H9 (cell line): ENCODE results near the gene LRRC36. TPM values are rescaled to one million over a fixed set of nuclear protein-coding genes. Genes with fewer than 3 reads are reported as not detected.
"Not testable (repeated sequence)": the region's sequence is repeated elsewhere in the genome, so short reads cannot be mapped to it uniquely, and the experiment has no call there.

Experiments used
- DNase-seq: peaks from one replicate; pipeline ENCODE4 v3.0.0-alpha.2; 2017
- H2AFZ ChIP-seq: one replicate; pipeline ENCODE4 v1.6.1; 2013; ENCODE audit warnings: mild to moderate bottlenecking, low read length, control low read depth, moderate library complexity
- H2AK5ac ChIP-seq: 2 replicates; pipeline ENCODE4 v1.6.1; 2013; ENCODE audit warnings: low read length, control low read depth, mixed read lengths; ENCODE audit not compliant: insufficient read length
- H2BK120ac ChIP-seq: one replicate; pipeline ENCODE4 v1.6.1; 2013; ENCODE audit warnings: low read depth, mild to moderate bottlenecking, low read length, control low read depth, inconsistent platforms; ENCODE audit not compliant: poor library complexity, severe bottlenecking
- H2BK12ac ChIP-seq: 2 replicates; pipeline ENCODE4 v1.6.1; 2013; ENCODE audit warnings: low read length, control low read depth, mixed read lengths, low read depth; ENCODE audit not compliant: insufficient read length
- H2BK15ac ChIP-seq: 2 replicates; pipeline ENCODE4 v1.6.1; 2013; ENCODE audit warnings: low read depth, low read length, control low read depth
- H2BK20ac ChIP-seq: one replicate; pipeline ENCODE4 v1.6.1; 2013; ENCODE audit warnings: low read depth, mild to moderate bottlenecking, low read length, control low read depth, inconsistent platforms; ENCODE audit not compliant: poor library complexity, severe bottlenecking
- H2BK5ac ChIP-seq: 2 replicates; pipeline ENCODE4 v1.6.1; 2013; ENCODE audit warnings: low read length, control low read depth, mixed read lengths; ENCODE audit not compliant: insufficient read length
- H3K14ac ChIP-seq: 2 replicates; pipeline ENCODE4 v1.6.1; 2013; ENCODE audit warnings: low read length, control low read depth; ENCODE audit not compliant: insufficient read depth
- H3K18ac ChIP-seq: 2 replicates; pipeline ENCODE4 v1.6.1; 2013; ENCODE audit warnings: low read depth, mild to moderate bottlenecking, mixed read lengths, low read length, control low read depth; ENCODE audit not compliant: insufficient read length
- H3K23ac ChIP-seq: 2 replicates; pipeline ENCODE4 v1.6.1; 2013; ENCODE audit warnings: low read length, control low read depth, mixed read lengths, low read depth; ENCODE audit not compliant: insufficient read length
- H3K23me2 ChIP-seq: 2 replicates; pipeline ENCODE4 v1.6.1; 2013; ENCODE audit warnings: low read depth, mild to moderate bottlenecking, mixed read lengths, low read length, control low read depth; ENCODE audit not compliant: insufficient read length, poor library complexity, severe bottlenecking
- H3K27ac ChIP-seq: 2 replicates; pipeline ENCODE4 v1.5.1; 2013; ENCODE audit warnings: low read length, control low read depth, mixed read lengths, low read depth; ENCODE audit not compliant: insufficient read length
- H3K27me3 ChIP-seq: 2 replicates; pipeline ENCODE4 v1.6.1; 2013; ENCODE audit warnings: low read length, control low read depth, inconsistent platforms; ENCODE audit not compliant: insufficient read depth
- H3K4ac ChIP-seq: 2 replicates; pipeline ENCODE4 v1.6.1; 2013; ENCODE audit warnings: low read depth, mild to moderate bottlenecking, control low read depth, inconsistent platforms, low read length, moderate library complexity
- H3K4me1 ChIP-seq: 2 replicates; pipeline ENCODE4 v1.6.1; 2013; ENCODE audit warnings: low read length, control low read depth, inconsistent platforms; ENCODE audit not compliant: insufficient read depth
- H3K4me2 ChIP-seq: 2 replicates; pipeline ENCODE4 v1.6.1; 2013; ENCODE audit warnings: low read length, control low read depth, mixed read lengths; ENCODE audit not compliant: insufficient read length, insufficient read depth
- H3K56ac ChIP-seq: 2 replicates; pipeline ENCODE4 v1.6.1; 2013; ENCODE audit warnings: low read depth, mild to moderate bottlenecking, mixed read lengths, low read length, control low read depth; ENCODE audit not compliant: insufficient read length
- H3K79me1 ChIP-seq: 2 replicates; pipeline ENCODE4 v1.6.1; 2013; ENCODE audit warnings: low read depth, mild to moderate bottlenecking, moderate library complexity, low read length, control low read depth, inconsistent platforms; ENCODE audit not compliant: insufficient read depth, poor library complexity, severe bottlenecking
- H3K79me2 ChIP-seq: 2 replicates; pipeline ENCODE4 v1.6.1; 2013; ENCODE audit warnings: low read length, control low read depth, inconsistent platforms; ENCODE audit not compliant: insufficient read depth
- H3K9ac ChIP-seq: 2 replicates; pipeline ENCODE4 v1.6.1; 2013; ENCODE audit warnings: low read length, control low read depth, mixed read lengths; ENCODE audit not compliant: insufficient read length; ENCODE audit errors: extremely low read depth
- H3K9me3 ChIP-seq: one replicate; pipeline ENCODE4 v1.6.1; 2013; ENCODE audit warnings: low read depth, low read length, inconsistent platforms; ENCODE audit not compliant: control insufficient read depth
- H3T11ph ChIP-seq: one replicate; pipeline ENCODE4 v1.6.1; 2013; ENCODE audit warnings: mild to moderate bottlenecking, low read length, control low read depth, inconsistent platforms
- H4K20me1 ChIP-seq: one replicate; pipeline ENCODE4 v1.6.1; 2013; ENCODE audit not compliant: control insufficient read depth, insufficient read length, insufficient read depth
- H4K5ac ChIP-seq: 2 replicates; pipeline ENCODE4 v1.6.1; 2013; ENCODE audit warnings: low read depth, mild to moderate bottlenecking, mixed read lengths, low read length, control low read depth; ENCODE audit not compliant: insufficient read length
- H4K8ac ChIP-seq: replicated peaks from 2 replicates; pipeline ENCODE4 v1.6.1; 2013; ENCODE audit warnings: low read length, control low read depth, mixed read lengths, low read depth; ENCODE audit not compliant: insufficient read length
- H4K91ac ChIP-seq: 2 replicates; pipeline ENCODE4 v1.6.1; 2013; ENCODE audit warnings: low read depth, mild to moderate bottlenecking, moderate library complexity, mixed read lengths, low read length, control low read depth; ENCODE audit not compliant: insufficient read length
- H3K27ac Mint-ChIP-seq, 3 experiments: 2 replicates in 2 of 3; 3 replicates in 1 of 3; pipeline ENCODE4 v1.8.0; 2020 to 2021; ENCODE audit warnings: mixed read lengths in 3 of 3, mild to moderate bottlenecking in 1 of 3, moderate library complexity in 1 of 3
- H3K27me3 Mint-ChIP-seq: 2 replicates; pipeline ENCODE4 v1.8.0; 2021; ENCODE audit warnings: low read depth, mild to moderate bottlenecking, moderate library complexity, mixed read lengths
- H3K36me3 Mint-ChIP-seq, 3 experiments: 2 replicates in 2 of 3; 3 replicates in 1 of 3; pipeline ENCODE4 v1.8.0; 2020 to 2021; ENCODE audit warnings: low read depth in 3 of 3, mixed read lengths in 3 of 3; ENCODE audit not compliant: insufficient read depth in 1 of 3
- H3K4me1 Mint-ChIP-seq, 2 experiments: 2 replicates each; pipeline ENCODE4 v1.8.0; 2020; ENCODE audit warnings: mixed read lengths in 2 of 2
- H3K4me3 Mint-ChIP-seq, 2 experiments: 2 replicates in 1 of 2; 3 replicates in 1 of 2; pipeline ENCODE4 v1.8.0; 2020 to 2021; ENCODE audit warnings: mild to moderate bottlenecking in 2 of 2, mixed read lengths in 2 of 2, moderate library complexity in 1 of 2
- H3K9me3 Mint-ChIP-seq, 2 experiments: 2 replicates in 1 of 2; 3 replicates in 1 of 2; pipeline ENCODE4 v1.8.0; 2020; ENCODE audit warnings: mild to moderate bottlenecking in 2 of 2, mixed read lengths in 2 of 2, moderate library complexity in 1 of 2
- CTCF ChIP-seq: fragments of 200-600 bp; sonication (generic); conservative IDR thresholded peaks from 3 replicates; pipeline ENCODE4 v1.8.0; 2021; ENCODE audit warnings: antibody characterized with exemption, mild to moderate bottlenecking
- WGBS: extraction: QIAGEN DNeasy Blood & Tissue Kit; methylation state at CpG from one replicate; pipeline ENCODE4 v1.1.7; 2013; ENCODE audit warnings: missing lambda C conversion rate, low lambda C conversion rate, mixed read lengths; ENCODE audit not compliant: insufficient read length; ENCODE audit errors: extremely low coverage; 5-methylcytosine and 5-hydroxymethylcytosine counted together
- total RNA-seq: library from RNA; stranded (reverse); gene quantifications from 2 replicates; pipeline ENCODE4 v1.2.1, GENCODE V29; 2021

The LRRC36 gene
- total RNA-seq, 1 experiment from 2014 or later, result not detected

- Mint-ChIP-seq H3K4me3 (no peak overlapping the region), H3K27me3 (peaks cover 46% of the 10 kb centered on the region), H3K36me3 (no peaks in the 10 kb centered on the region), H3K27ac (no peak overlapping the region), H3K9me3 (no peaks in the 10 kb centered on the region), H3K4me1 (no peaks in the 10 kb centered on the region)
- Histone ChIP-seq H2AK5ac (no peak overlapping the region), H2BK120ac (no peak overlapping the region), H2AFZ (no peak overlapping the region), H3K4ac (no peak overlapping the region), H3K9ac (no peak overlapping the region), H3K14ac (no peak overlapping the region; the same call in 1 of the 2 replicates), H4K8ac (no peak overlapping the region), H3K18ac (no peak overlapping the region), H3K4me1 (no peaks in the 10 kb centered on the region), H2BK12ac (no peak overlapping the region), H3K23ac (no peak overlapping the region), H3K27ac (no peak overlapping the region), H3K23me2 (no peaks in the 10 kb centered on the region), H2BK20ac (no peak overlapping the region), H4K91ac (no peak overlapping the region), H3K4me2 (no peak overlapping the region), H3K79me2 (no peaks in the 10 kb centered on the region), H3K56ac (no peak overlapping the region), H3K9me3 (no peaks in the 10 kb centered on the region), H3T11ph (no peak overlapping the region), H3K27me3 (no peaks in the 10 kb centered on the region), H4K20me1 (no peaks in the 10 kb centered on the region), H2BK15ac (no peak overlapping the region), H2BK5ac (no peak overlapping the region), H3K79me1 (no peaks in the 10 kb centered on the region), H4K5ac (no peak overlapping the region)
- TF ChIP-seq CTCF, result no peak
- no CpG with 5 or more reads among the region's 4 CpGs for WGBS
- DNase-seq, result no peak
These were observed 30.9 kb downstream of the LRRC36 start for GRCh38 chr16:67357561-67357960.

DNA sequence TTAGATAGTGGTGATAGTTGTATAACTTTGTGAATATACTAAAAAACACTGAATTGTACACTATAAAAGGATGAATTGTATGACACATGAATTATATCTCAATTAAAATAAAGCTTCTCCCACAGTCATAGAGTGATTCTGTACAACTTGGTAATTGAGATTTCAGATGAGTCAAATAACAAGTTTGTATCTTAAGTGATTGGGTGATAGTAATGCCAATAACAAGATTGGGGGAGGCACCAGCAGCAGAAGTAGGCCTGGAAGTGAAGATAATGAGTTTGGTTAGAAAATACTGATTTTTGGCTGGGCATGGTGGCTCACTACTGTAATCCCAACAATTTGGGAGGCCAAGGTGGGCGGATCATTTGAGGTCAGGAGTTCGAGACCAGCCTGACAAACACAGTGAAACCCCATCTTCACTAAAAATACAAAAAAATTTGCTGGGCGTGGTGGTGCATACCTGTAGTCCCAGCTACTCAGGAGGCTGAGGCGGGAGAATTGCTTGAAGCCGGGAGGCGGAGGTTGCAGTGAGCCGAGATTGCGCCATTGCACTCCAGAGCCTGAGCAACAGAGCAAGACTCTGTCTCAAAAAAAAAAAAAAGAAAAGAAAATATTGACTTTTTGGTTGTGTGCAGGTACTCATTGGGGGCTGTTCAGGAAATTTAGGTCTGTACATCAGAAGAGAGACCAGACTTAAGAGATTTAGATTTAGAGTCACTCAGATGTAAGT, 33.1 kb downstream of the LRRC36 start:
- H2BK5ac ChIP-seq, H3K9me3 Mint-ChIP-seq, H2BK15ac ChIP-seq, H3K56ac ChIP-seq, H3K4me1 ChIP-seq, H3T11ph ChIP-seq, H2AFZ ChIP-seq, H3K23me2 ChIP-seq, H3K23ac ChIP-seq, H3K27ac ChIP-seq, H2BK120ac ChIP-seq, H3K79me2 ChIP-seq, H4K91ac ChIP-seq, H3K4me1 Mint-ChIP-seq, H3K4ac ChIP-seq, H3K4me3 Mint-ChIP-seq, H2AK5ac ChIP-seq, H3K14ac ChIP-seq, H3K9ac ChIP-seq, H3K79me1 ChIP-seq, H3K9me3 ChIP-seq, H3K27me3 ChIP-seq, H3K4me2 ChIP-seq, DNase-seq, H2BK12ac ChIP-seq, H3K36me3 Mint-ChIP-seq, H2BK20ac ChIP-seq, H4K8ac ChIP-seq, H4K5ac ChIP-seq, H4K20me1 ChIP-seq, H3K27ac Mint-ChIP-seq, H3K18ac ChIP-seq: not testable (repeated sequence)
- H3K27me3 Mint-ChIP-seq, result peaks cover 49% of the 10 kb centered on the region
- WGBS, result no CpG with 5 or more reads among the region's 8 CpGs
